ENCODE results near the gene NMBR. TPM values are rescaled to one million over a fixed set of nuclear protein-coding genes. Genes with fewer than 3 reads are reported as not detected.

Gene NMBR
- total RNA-seq, 1 experiment from 2014 or later: not detected

GRCh38 chr6:142165227-142165626 is 18.3 kb upstream of the NMBR start:
- no peak overlapping the region for H3K4me2 ChIP-seq (ENCODE audit: insufficient read depth, insufficient read length, low read length)
- peak overlapping the region in 2 of 3 experiments; percentile 34 to 41; a peak in 2 of 7 replicates for H3K27ac Mint-ChIP-seq
- peaks cover 9% of the 10 kb centered on the region for H3K79me2 ChIP-seq (ENCODE audit: insufficient read depth, low read length)

More at GRCh38 chr6:142165227-142165626, 18.3 kb upstream of the NMBR start:
- H3K9me3 Mint-ChIP-seq: no peaks in the 10 kb centered on the region
- no peaks in the 10 kb centered on the region for H3K4me1 ChIP-seq (ENCODE audit: insufficient read depth, low read length)
- H3K79me1 ChIP-seq (ENCODE audit: insufficient read depth, low read depth, low read length, poor library complexity, severe bottlenecking): peaks cover 3% of the 10 kb centered on the region
- no peak overlapping the region for H3K27ac ChIP-seq (ENCODE audit: insufficient read length, low read depth, low read length)
- peaks cover 0 to 18% (median 12%) of the 10 kb centered on the region in 3 experiments; a peak in 5 of 7 replicates for H3K36me3 Mint-ChIP-seq (ENCODE audit: insufficient read depth in 1 of 3, low read depth in 3 of 3)
- no peak for TF ChIP-seq CTCF (conservative IDR thresholded peaks at IDR 0.05)
- no peak overlapping the region for H4K91ac ChIP-seq (ENCODE audit: insufficient read length, low read depth, low read length)
- peaks cover 4 to 11% of the 10 kb centered on the region in 2 experiments for H3K4me1 Mint-ChIP-seq
- no peak overlapping the region for H2BK120ac ChIP-seq (ENCODE audit: low read depth, low read length, poor library complexity, severe bottlenecking)
- no peak overlapping the region for H4K8ac ChIP-seq (replicated peaks; ENCODE audit: insufficient read length, low read depth, low read length)
- no peaks in the 10 kb centered on the region for H4K20me1 ChIP-seq (ENCODE audit: control insufficient read depth, insufficient read depth, insufficient read length)
- H3K23me2 ChIP-seq (ENCODE audit: insufficient read length, low read depth, low read length, poor library complexity, severe bottlenecking): no peaks in the 10 kb centered on the region
- no peak overlapping the region for H4K5ac ChIP-seq (ENCODE audit: insufficient read length, low read depth, low read length)
- H3K56ac ChIP-seq (ENCODE audit: insufficient read length, low read depth, low read length): no peak overlapping the region
- H2BK5ac ChIP-seq (ENCODE audit: insufficient read length, low read length): no peak overlapping the region
- no peaks in the 10 kb centered on the region for H3K9me3 ChIP-seq (ENCODE audit: control insufficient read depth, low read depth, low read length)
- no peak overlapping the region for H2AFZ ChIP-seq (ENCODE audit: low read length)
- no peak for DNase-seq
- H3K4ac ChIP-seq (ENCODE audit: low read depth, low read length): no peak overlapping the region
- no CpG with 5 or more reads among the region's 4 CpGs for WGBS (ENCODE audit: extremely low coverage, insufficient read length, low lambda C conversion rate)
- no peak overlapping the region for H3T11ph ChIP-seq (ENCODE audit: low read length)
- no peak overlapping the region for H3K9ac ChIP-seq (ENCODE audit: extremely low read depth, insufficient read length, low read length)
- H3K14ac ChIP-seq (ENCODE audit: insufficient read depth, low read length): no peak overlapping the region
- no peaks in the 10 kb centered on the region for H3K27me3 ChIP-seq (ENCODE audit: insufficient read depth, low read length)
- no peak overlapping the region for H2BK12ac ChIP-seq (ENCODE audit: insufficient read length, low read depth, low read length)
- H2AK5ac ChIP-seq (ENCODE audit: insufficient read length, low read length): no peak overlapping the region
- no peak overlapping the region for H3K4me3 Mint-ChIP-seq
- no peak overlapping the region for H2BK15ac ChIP-seq (ENCODE audit: low read depth, low read length)
- no peaks in the 10 kb centered on the region for H3K27me3 Mint-ChIP-seq (ENCODE audit: low read depth)
- no peak overlapping the region for H3K23ac ChIP-seq (ENCODE audit: insufficient read length, low read depth, low read length)
- no peak overlapping the region for H2BK20ac ChIP-seq (ENCODE audit: low read depth, low read length, poor library complexity, severe bottlenecking)
- H3K18ac ChIP-seq (ENCODE audit: insufficient read length, low read depth, low read length): no peak overlapping the region

Data from H9 (cell line).